SK-N-SH treated with all-trans-retinoic acid at 6 μM for 48 hours (cell line): ENCODE data around the gene PTBP2.

Experiments
- ATAC-seq: fragments of 200-7000 bp; cut with Tn5 transposase; 3 replicates; pipeline ENCODE4 v1.9.1; 2020; ENCODE audit warnings: mild to moderate bottlenecking, moderate library complexity
- ARNTL ChIP-seq: fragments of 450-650 bp; formaldehyde crosslinking; IDR thresholded peaks from 2 replicates; pipeline ENCODE4 v1.5.0; 2020; ENCODE audit warnings: low read depth, mild to moderate bottlenecking, moderate library complexity, borderline replicate concordance
- CSDC2 ChIP-seq: fragments of 250-450 bp; sonication (Bioruptor Pico); IDR thresholded peaks from 2 replicates; pipeline ENCODE4 v1.5.0; 2020; ENCODE audit warnings: mild to moderate bottlenecking, moderate library complexity
- ESRRG ChIP-seq: fragments of 250-450 bp; sonication (Bioruptor Pico); IDR thresholded peaks from 2 replicates; pipeline ENCODE4 v1.6.1; 2021; ENCODE audit warnings: mild to moderate bottlenecking
- ISL1 ChIP-seq: fragments of 250-450 bp; sonication (Bioruptor Pico); IDR thresholded peaks from 2 replicates; pipeline ENCODE4 v2.1.2; 2022; ENCODE audit warnings: mild to moderate bottlenecking, moderate library complexity
- OSR1 ChIP-seq: fragments of 250-450 bp; sonication (Bioruptor Pico); IDR thresholded peaks from 2 replicates; pipeline ENCODE4 v1.8.0; 2022; ENCODE audit warnings: moderate library complexity, mild to moderate bottlenecking, inconsistent platforms
- PPARA ChIP-seq: fragments of 250-450 bp; sonication (Bioruptor Pico); IDR thresholded peaks from 2 replicates; pipeline ENCODE4 v1.5.0; 2020; ENCODE audit warnings: mild to moderate bottlenecking, borderline replicate concordance
- RARB ChIP-seq: fragments of 250-450 bp; sonication (Bioruptor Pico); IDR thresholded peaks from 2 replicates; pipeline ENCODE4 v1.8.0; 2021; ENCODE audit warnings: mild to moderate bottlenecking, moderate library complexity
- SNAI2 ChIP-seq: fragments of 250-450 bp; sonication (Bioruptor Pico); IDR thresholded peaks from 2 replicates; pipeline ENCODE4 v1.5.0; 2020; ENCODE audit warnings: mild to moderate bottlenecking, moderate library complexity
- TCF4 ChIP-seq: fragments of 250-450 bp; sonication (Bioruptor Pico); IDR thresholded peaks from 2 replicates; pipeline ENCODE4 v1.8.0; 2021; ENCODE audit warnings: mild to moderate bottlenecking, moderate library complexity, borderline replicate concordance
- TOX ChIP-seq: fragments of 250-450 bp; sonication (Bioruptor Pico); IDR thresholded peaks from 2 replicates; pipeline ENCODE4 v1.8.0; 2021; ENCODE audit warnings: mild to moderate bottlenecking, moderate library complexity, borderline replicate concordance
- ZC3H10 ChIP-seq: fragments of 250-450 bp; sonication (Bioruptor Pico); IDR thresholded peaks from 2 replicates; pipeline ENCODE4 v1.5.1; 2021; ENCODE audit warnings: mild to moderate bottlenecking, moderate library complexity
- ZFP3 ChIP-seq: fragments of 250-450 bp; sonication (Bioruptor Pico); IDR thresholded peaks from 2 replicates; pipeline ENCODE4 v1.5.0; 2020; ENCODE audit warnings: mild to moderate bottlenecking, moderate library complexity
- ZFP30 ChIP-seq: fragments of 450-650 bp; formaldehyde crosslinking; IDR thresholded peaks from 2 replicates; pipeline ENCODE4 v1.5.0; 2022; ENCODE audit warnings: mild to moderate bottlenecking, moderate library complexity
- ZNF565 ChIP-seq: fragments of 450-650 bp; formaldehyde crosslinking; conservative IDR thresholded peaks from 2 replicates; pipeline ENCODE4 v1.5.0; 2020; ENCODE audit warnings: low read depth, mild to moderate bottlenecking, moderate library complexity
- ZNF8 ChIP-seq: fragments of 450-650 bp; formaldehyde crosslinking; IDR thresholded peaks from 2 replicates; pipeline ENCODE4 v1.5.0; 2020; ENCODE audit warnings: mild to moderate bottlenecking, moderate library complexity
- TF ChIP-seq, protein P1 (sequence below): fragments of 250-450 bp; sonication (Bioruptor Pico); IDR thresholded peaks from 2 replicates; pipeline ENCODE4 v1.5.0; 2020; ENCODE audit warnings: mild to moderate bottlenecking, moderate library complexity
- TF ChIP-seq, protein P2 (sequence below): fragments of 250-450 bp; sonication (Bioruptor Pico); IDR thresholded peaks from 2 replicates; pipeline ENCODE4 v1.8.0; 2021; ENCODE audit warnings: low read depth, mild to moderate bottlenecking, moderate library complexity, borderline replicate concordance
- TF ChIP-seq, protein P3 (sequence below): fragments of 250-450 bp; sonication (Bioruptor Pico); IDR thresholded peaks from 2 replicates; pipeline ENCODE4 v1.5.1; 2021; ENCODE audit warnings: mild to moderate bottlenecking, moderate library complexity
- TF ChIP-seq, protein P4 (sequence below): fragments of 250-450 bp; sonication (Bioruptor Pico); IDR thresholded peaks from 2 replicates; pipeline ENCODE4 v1.8.0; 2020; ENCODE audit warnings: mild to moderate bottlenecking, moderate library complexity, borderline replicate concordance
- TF ChIP-seq, protein P5 (sequence below): fragments of 250-450 bp; sonication (Bioruptor Pico); IDR thresholded peaks from 2 replicates; pipeline ENCODE4 v1.5.1; 2020; ENCODE audit warnings: low read depth, mild to moderate bottlenecking, moderate library complexity

Gene PTBP2

DNA sequence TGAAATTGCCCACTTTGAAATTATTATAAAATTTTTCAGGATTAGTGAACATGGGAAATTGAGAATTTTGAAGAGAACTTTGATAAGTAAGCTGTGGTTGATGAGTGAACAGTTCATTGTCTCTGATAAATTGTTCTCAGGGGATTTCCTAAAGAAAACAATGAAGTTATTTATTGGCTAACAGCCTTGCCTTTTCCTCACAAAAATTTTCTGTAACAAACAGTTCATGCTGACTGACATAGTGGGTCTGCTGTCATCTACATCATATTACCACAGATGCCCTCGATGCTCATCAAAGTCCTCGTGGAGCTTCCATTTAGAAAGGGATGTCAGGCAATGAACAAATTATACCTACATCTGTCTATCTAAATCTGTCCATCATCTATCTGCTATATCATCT lies 113.4 kb downstream of the PTBP2 start:
- no peak for ATAC-seq
- TF ChIP-seq SNAI2 (CRISPR knock-in tag) (no peak), ESRRG (CRISPR knock-in tag) (no peak), ZFP30 (CRISPR knock-in tag) (no peak), TOX (CRISPR knock-in tag) (no peak), RARB (CRISPR knock-in tag) (no peak), ARNTL (CRISPR knock-in tag) (no peak), ZC3H10 (no peak), ISL1 (CRISPR knock-in tag) (no peak), PPARA (no peak)
- TF ChIP-seq, protein P1, sequence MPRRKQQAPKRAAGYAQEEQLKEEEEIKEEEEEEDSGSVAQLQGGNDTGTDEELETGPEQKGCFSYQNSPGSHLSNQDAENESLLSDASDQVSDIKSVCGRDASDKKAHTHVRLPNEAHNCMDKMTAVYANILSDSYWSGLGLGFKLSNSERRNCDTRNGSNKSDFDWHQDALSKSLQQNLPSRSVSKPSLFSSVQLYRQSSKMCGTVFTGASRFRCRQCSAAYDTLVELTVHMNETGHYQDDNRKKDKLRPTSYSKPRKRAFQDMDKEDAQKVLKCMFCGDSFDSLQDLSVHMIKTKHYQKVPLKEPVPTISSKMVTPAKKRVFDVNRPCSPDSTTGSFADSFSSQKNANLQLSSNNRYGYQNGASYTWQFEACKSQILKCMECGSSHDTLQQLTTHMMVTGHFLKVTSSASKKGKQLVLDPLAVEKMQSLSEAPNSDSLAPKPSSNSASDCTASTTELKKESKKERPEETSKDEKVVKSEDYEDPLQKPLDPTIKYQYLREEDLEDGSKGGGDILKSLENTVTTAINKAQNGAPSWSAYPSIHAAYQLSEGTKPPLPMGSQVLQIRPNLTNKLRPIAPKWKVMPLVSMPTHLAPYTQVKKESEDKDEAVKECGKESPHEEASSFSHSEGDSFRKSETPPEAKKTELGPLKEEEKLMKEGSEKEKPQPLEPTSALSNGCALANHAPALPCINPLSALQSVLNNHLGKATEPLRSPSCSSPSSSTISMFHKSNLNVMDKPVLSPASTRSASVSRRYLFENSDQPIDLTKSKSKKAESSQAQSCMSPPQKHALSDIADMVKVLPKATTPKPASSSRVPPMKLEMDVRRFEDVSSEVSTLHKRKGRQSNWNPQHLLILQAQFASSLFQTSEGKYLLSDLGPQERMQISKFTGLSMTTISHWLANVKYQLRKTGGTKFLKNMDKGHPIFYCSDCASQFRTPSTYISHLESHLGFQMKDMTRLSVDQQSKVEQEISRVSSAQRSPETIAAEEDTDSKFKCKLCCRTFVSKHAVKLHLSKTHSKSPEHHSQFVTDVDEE (CRISPR knock-in tag) = no peak
- TF ChIP-seq, protein P2, sequence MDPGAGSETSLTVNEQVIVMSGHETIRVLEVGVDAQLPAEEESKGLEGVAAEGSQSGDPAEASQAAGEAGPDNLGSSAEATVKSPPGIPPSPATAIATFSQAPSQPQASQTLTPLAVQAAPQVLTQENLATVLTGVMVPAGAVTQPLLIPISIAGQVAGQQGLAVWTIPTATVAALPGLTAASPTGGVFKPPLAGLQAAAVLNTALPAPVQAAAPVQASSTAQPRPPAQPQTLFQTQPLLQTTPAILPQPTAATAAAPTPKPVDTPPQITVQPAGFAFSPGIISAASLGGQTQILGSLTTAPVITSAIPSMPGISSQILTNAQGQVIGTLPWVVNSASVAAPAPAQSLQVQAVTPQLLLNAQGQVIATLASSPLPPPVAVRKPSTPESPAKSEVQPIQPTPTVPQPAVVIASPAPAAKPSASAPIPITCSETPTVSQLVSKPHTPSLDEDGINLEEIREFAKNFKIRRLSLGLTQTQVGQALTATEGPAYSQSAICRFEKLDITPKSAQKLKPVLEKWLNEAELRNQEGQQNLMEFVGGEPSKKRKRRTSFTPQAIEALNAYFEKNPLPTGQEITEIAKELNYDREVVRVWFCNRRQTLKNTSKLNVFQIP = no peak
- TF ChIP-seq, protein P3, sequence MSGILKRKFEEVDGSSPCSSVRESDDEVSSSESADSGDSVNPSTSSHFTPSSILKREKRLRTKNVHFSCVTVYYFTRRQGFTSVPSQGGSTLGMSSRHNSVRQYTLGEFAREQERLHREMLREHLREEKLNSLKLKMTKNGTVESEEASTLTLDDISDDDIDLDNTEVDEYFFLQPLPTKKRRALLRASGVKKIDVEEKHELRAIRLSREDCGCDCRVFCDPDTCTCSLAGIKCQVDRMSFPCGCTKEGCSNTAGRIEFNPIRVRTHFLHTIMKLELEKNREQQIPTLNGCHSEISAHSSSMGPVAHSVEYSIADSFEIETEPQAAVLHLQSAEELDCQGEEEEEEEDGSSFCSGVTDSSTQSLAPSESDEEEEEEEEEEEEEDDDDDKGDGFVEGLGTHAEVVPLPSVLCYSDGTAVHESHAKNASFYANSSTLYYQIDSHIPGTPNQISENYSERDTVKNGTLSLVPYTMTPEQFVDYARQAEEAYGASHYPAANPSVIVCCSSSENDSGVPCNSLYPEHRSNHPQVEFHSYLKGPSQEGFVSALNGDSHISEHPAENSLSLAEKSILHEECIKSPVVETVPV (CRISPR knock-in tag) = no peak

DNA sequence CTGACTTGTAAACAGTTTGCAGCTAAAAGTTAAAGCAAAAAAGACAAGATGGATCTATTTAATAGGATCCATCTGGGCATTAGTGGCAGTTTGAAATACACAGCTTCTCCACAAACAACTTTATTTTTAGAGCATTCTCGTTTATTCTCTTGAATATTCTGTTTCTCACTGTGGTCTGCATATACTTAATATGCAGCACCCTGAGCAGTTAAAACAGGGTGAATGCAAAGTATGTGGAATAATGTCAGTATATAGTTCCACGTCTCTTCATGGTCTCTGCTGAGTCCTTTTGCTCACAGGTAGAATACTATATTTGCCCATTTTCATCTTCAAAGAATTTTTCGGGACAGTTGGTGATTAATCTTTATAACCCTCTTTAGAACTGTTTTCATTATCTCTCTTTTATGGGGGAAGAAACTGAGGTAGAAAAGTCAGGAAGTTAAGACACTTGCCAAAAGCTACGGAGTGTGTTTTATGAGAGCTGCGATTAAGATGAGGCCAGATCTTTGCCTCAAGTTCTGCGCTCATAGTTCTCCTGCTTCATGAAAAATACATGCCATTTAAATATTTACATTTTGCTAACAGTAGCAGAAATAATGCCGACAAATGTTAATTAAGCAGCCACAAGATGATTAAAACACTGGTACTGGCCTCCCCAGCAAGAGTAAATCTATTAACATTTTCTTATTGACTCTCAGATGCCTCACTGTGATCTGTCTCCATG lies 115.6 kb downstream of the PTBP2 start:
- TF ChIP-seq ZC3H10 (no peak), ZFP3 (CRISPR knock-in tag) (no peak), ZNF8 (no peak), ZNF565 (CRISPR knock-in tag) (no peak), PPARA (no peak), TCF4 (CRISPR knock-in tag) (no peak), ARNTL (CRISPR knock-in tag) (no peak), ESRRG (CRISPR knock-in tag) (no peak), CSDC2 (CRISPR knock-in tag) (no peak), OSR1 (CRISPR knock-in tag) (no peak)
- TF ChIP-seq, protein P4, sequence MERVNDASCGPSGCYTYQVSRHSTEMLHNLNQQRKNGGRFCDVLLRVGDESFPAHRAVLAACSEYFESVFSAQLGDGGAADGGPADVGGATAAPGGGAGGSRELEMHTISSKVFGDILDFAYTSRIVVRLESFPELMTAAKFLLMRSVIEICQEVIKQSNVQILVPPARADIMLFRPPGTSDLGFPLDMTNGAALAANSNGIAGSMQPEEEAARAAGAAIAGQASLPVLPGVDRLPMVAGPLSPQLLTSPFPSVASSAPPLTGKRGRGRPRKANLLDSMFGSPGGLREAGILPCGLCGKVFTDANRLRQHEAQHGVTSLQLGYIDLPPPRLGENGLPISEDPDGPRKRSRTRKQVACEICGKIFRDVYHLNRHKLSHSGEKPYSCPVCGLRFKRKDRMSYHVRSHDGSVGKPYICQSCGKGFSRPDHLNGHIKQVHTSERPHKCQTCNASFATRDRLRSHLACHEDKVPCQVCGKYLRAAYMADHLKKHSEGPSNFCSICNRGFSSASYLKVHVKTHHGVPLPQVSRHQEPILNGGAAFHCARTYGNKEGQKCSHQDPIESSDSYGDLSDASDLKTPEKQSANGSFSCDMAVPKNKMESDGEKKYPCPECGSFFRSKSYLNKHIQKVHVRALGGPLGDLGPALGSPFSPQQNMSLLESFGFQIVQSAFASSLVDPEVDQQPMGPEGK (CRISPR knock-in tag) = no peak
- TF ChIP-seq, protein P1 (CRISPR knock-in tag) = no peak
- TF ChIP-seq, protein P5, sequence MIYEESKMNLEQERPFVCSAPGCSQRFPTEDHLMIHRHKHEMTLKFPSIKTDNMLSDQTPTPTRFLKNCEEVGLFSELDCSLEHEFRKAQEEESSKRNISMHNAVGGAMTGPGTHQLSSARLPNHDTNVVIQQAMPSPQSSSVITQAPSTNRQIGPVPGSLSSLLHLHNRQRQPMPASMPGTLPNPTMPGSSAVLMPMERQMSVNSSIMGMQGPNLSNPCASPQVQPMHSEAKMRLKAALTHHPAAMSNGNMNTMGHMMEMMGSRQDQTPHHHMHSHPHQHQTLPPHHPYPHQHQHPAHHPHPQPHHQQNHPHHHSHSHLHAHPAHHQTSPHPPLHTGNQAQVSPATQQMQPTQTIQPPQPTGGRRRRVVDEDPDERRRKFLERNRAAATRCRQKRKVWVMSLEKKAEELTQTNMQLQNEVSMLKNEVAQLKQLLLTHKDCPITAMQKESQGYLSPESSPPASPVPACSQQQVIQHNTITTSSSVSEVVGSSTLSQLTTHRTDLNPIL = no peak
- ATAC-seq = no peak
